ENCODE measurements around the gene KHDRBS2. TPM values are rescaled to one million over a fixed set of nuclear protein-coding genes. Genes with fewer than 3 reads are reported as not detected.

The KHDRBS2 gene
- total RNA-seq, 1 experiment from 2014 or later: not detected

GRCh38 chr6:61751986-61752385 lies 534.0 kb downstream of the KHDRBS2 start:
- intact Hi-C loops (cut with micrococcal nuclease; ENCODE audit: unreplicated experiment): no loop called here
- Histone ChIP-seq H3K27ac (no peak overlapping the region), H3K9me3 (ENCODE audit: insufficient read depth, low read depth) (no peaks in the 10 kb centered on the region), H3K36me3 (ENCODE audit: low read depth) (no peaks in the 10 kb centered on the region), H3K79me2 (ENCODE audit: low read depth) (no peaks in the 10 kb centered on the region), H3K4me2 (no peak overlapping the region), H4K20me1 (ENCODE audit: insufficient read depth) (no peaks in the 10 kb centered on the region), H3K9me2 (ENCODE audit: insufficient read depth) (no peaks in the 10 kb centered on the region), H2AFZ (no peak overlapping the region), H3K4me3 (no peak overlapping the region), H3F3A (ENCODE audit: insufficient read depth, low read depth) (no peaks in the 10 kb centered on the region), H3K27me3 (ENCODE audit: insufficient read depth, low read depth) (no peaks in the 10 kb centered on the region), H3K4me1 (replicated peaks; ENCODE audit: insufficient read depth) (no peaks in the 10 kb centered on the region)
- TF ChIP-seq CTCF (conservative IDR thresholded peaks at IDR 0.05) (no peak), EZH2 (IDR thresholded peaks at IDR 0.05; ENCODE audit: low read depth) (no peak)
- no peak for DNase-seq
- POLR2A ChIA-PET (ENCODE audit: unreplicated experiment): no interaction called here
- CTCF ChIA-PET: no interaction called here
- no TSS peak for BruUV-seq (replicated peaks)

- H3K4me1 ChIP-seq (replicated peaks; ENCODE audit: insufficient read depth): no peaks in the 10 kb centered on the region
- no peaks in the 10 kb centered on the region for H4K20me1 ChIP-seq (ENCODE audit: insufficient read depth)
- H2AFZ ChIP-seq: no peak overlapping the region
- no TSS peak for BruUV-seq (replicated peaks)
- no peaks in the 10 kb centered on the region for H3K36me3 ChIP-seq (ENCODE audit: low read depth)
- TF ChIP-seq EZH2 (IDR thresholded peaks at IDR 0.05; ENCODE audit: low read depth) (no peak), CTCF (conservative IDR thresholded peaks at IDR 0.05) (no peak)
- H3F3A ChIP-seq (ENCODE audit: insufficient read depth, low read depth): no peaks in the 10 kb centered on the region
- H3K9me2 ChIP-seq (ENCODE audit: insufficient read depth): no peaks in the 10 kb centered on the region
- H3K27ac ChIP-seq: no peak overlapping the region
- no peaks in the 10 kb centered on the region for H3K9me3 ChIP-seq (ENCODE audit: insufficient read depth, low read depth)
- intact Hi-C loops (cut with micrococcal nuclease; ENCODE audit: unreplicated experiment): no loop called here
- H3K27me3 ChIP-seq (ENCODE audit: insufficient read depth, low read depth): no peaks in the 10 kb centered on the region
- ChIA-PET POLR2A (ENCODE audit: unreplicated experiment) (no interaction called here), CTCF (no interaction called here)
- H3K4me3 ChIP-seq: no peak overlapping the region
- DNase-seq: no peak
- no peak overlapping the region for H3K4me2 ChIP-seq
- H3K79me2 ChIP-seq (ENCODE audit: low read depth): no peaks in the 10 kb centered on the region
These were observed 540.0 kb downstream of the KHDRBS2 start for GRCh38 chr6:61745994-61746393.

- no peak for DNase-seq
- Histone ChIP-seq H3K4me2 (no peak overlapping the region), H2AFZ (no peak overlapping the region), H3F3A (ENCODE audit: insufficient read depth, low read depth) (no peaks in the 10 kb centered on the region), H4K20me1 (ENCODE audit: insufficient read depth) (no peaks in the 10 kb centered on the region), H3K36me3 (ENCODE audit: low read depth) (no peaks in the 10 kb centered on the region), H3K9me3 (ENCODE audit: insufficient read depth, low read depth) (no peaks in the 10 kb centered on the region), H3K27me3 (ENCODE audit: insufficient read depth, low read depth) (no peaks in the 10 kb centered on the region), H3K27ac (no peak overlapping the region), H3K4me1 (replicated peaks; ENCODE audit: insufficient read depth) (no peaks in the 10 kb centered on the region), H3K4me3 (no peak overlapping the region), H3K9me2 (ENCODE audit: insufficient read depth) (no peaks in the 10 kb centered on the region; the same call in none of the 2 replicates), H3K79me2 (ENCODE audit: low read depth) (no peaks in the 10 kb centered on the region)
- TF ChIP-seq CTCF (conservative IDR thresholded peaks at IDR 0.05) (no peak), EZH2 (IDR thresholded peaks at IDR 0.05; ENCODE audit: low read depth) (no peak)
- ChIA-PET CTCF (no interaction called here), POLR2A (ENCODE audit: unreplicated experiment) (no interaction called here)
- no TSS peak for BruUV-seq (replicated peaks)
- intact Hi-C loops (cut with micrococcal nuclease; ENCODE audit: unreplicated experiment): no loop called here
These were observed 574.2 kb downstream of the KHDRBS2 start for GRCh38 chr6:61711849-61712248.

Data from PC-9 (cell line).